22Rv1 (cell line): ENCODE data around the gene PDE6A.

Experiments used
- H3K27ac ChIP-seq: fragments of 450-650 bp; 2 replicates; pipeline ENCODE4 v1.5.1; 2017
- CTCF ChIP-seq: fragments of 450-650 bp; IDR thresholded peaks from 2 replicates; pipeline ENCODE4 v1.5.1; 2017; ENCODE audit warnings: mild to moderate bottlenecking
- ZFX ChIP-seq: fragments of 450-650 bp; IDR thresholded peaks from 2 replicates; pipeline ENCODE4 v1.6.1; 2017; ENCODE audit warnings: antibody characterized with exemption, borderline replicate concordance

The PDE6A gene

GRCh38 chr5:149838881-149839739 is 105.5 kb downstream of the PDE6A start:
- TF ChIP-seq CTCF (no peak), ZFX (no peak)
- H3K27ac ChIP-seq, result no peak overlapping the region

GRCh38 chr5:149837680-149838269 is 106.8 kb downstream of the PDE6A start:
- H3K27ac ChIP-seq, result no peak overlapping the region
- TF ChIP-seq CTCF (peak; percentile 86), ZFX (no peak)

- H3K27ac ChIP-seq, result no peak overlapping the region
Measured at GRCh38 chr5:149836451-149837139, 108.0 kb downstream of the PDE6A start.

GRCh38 chr5:149834246-149834855 is 110.2 kb downstream of the PDE6A start:
- TF ChIP-seq CTCF (peak; percentile 83), ZFX (no peak)
- no peak overlapping the region for H3K27ac ChIP-seq

More at GRCh38 chr5:149836451-149837139, 108.0 kb downstream of the PDE6A start:
- TF ChIP-seq CTCF (no peak), ZFX (no peak)

DNA sequence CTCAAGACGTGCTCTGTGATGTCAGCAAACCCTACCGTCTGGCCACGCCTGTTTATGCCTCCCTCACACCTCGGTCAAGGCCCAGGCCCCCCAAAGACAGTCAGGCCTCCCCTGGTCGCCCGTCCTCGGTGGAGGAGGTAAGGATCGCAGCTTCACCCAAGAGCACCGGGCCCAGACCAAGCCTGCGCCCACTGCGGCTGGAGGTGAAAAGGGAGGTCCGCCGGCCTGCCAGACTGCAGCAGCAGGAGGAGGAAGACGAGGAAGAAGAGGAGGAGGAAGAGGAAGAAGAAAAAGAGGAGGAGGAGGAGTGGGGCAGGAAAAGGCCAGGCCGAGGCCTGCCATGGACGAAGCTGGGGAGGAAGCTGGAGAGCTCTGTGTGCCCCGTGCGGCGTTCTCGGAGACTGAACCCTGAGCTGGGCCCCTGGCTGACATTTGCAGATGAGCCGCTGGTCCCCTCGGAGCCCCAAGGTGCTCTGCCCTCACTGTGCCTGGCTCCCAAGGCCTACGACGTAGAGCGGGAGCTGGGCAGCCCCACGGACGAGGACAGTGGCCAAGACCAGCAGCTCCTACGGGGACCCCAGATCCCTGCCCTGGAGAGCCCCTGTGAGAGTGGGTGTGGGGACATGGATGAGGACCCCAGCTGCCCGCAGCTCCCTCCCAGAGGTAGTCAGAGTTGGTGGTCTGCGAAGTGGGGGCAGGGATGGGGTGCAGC is 111.3 kb downstream of the PDE6A start:
- TF ChIP-seq ZFX (no peak), CTCF (no peak)
- no peak overlapping the region for H3K27ac ChIP-seq

- no peak overlapping the region for H3K27ac ChIP-seq
- TF ChIP-seq ZFX (no peak), CTCF (no peak)
Measured at GRCh38 chr5:149832636-149833035, 112.0 kb downstream of the PDE6A start.
